Measurements from ENCODE around the gene ALK. TPM values are rescaled to one million over a fixed set of nuclear protein-coding genes. Genes with fewer than 3 reads are reported as not detected.

ALK gene
- total RNA-seq, 1 donor from 2014 or later, result not detected

GRCh38 chr2:29497375-29497774, 424.0 kb downstream of the ALK start:
- intact Hi-C loops (cut with micrococcal nuclease), result no loop called here

- intact Hi-C loops (cut with micrococcal nuclease), result no loop called here
Measured at GRCh38 chr2:29496198-29496597, 425.2 kb downstream of the ALK start.

GRCh38 chr2:29495536-29496060, 425.8 kb downstream of the ALK start:
- intact Hi-C loops (cut with micrococcal nuclease), result no loop called here

GRCh38 chr2:29495068-29495467, 426.3 kb downstream of the ALK start:
- intact Hi-C loops (cut with micrococcal nuclease), result no loop called here

GRCh38 chr2:29492701-29493100, 428.7 kb downstream of the ALK start:
- intact Hi-C loops (cut with micrococcal nuclease), result no loop called here

- intact Hi-C loops (cut with micrococcal nuclease), result no loop called here
Measured at GRCh38 chr2:29490045-29490444, 431.3 kb downstream of the ALK start.

- intact Hi-C loops (cut with micrococcal nuclease), result no loop called here
Measured at GRCh38 chr2:29489568-29489967, 431.8 kb downstream of the ALK start.

DNA sequence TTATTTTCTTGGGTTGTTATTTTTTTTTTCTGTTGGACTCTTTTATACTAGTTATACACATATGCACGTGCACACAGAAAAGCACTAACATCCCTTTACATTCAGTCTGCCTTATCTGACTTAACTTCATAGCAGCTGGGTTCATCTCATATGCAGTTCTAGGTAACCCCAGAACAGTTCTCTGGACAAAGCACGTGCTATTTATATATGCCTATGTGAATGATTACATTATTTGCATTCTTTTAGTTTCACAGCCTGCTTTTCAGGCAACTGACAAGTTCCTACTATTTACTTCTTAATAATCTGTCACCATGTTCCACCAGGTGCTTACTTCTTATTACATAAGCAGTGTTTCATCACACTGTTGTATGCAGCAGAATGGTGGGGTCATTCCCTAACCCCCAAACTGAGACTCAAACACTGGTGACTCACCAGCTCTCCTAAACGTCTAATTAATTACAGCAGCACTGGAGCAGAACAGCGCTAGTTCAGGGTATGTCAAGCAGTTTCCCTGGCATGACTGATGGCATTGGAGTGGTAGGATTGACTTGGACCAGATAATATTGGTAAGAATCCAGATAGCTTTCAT, 433.3 kb downstream of the ALK start:
- intact Hi-C loops (cut with micrococcal nuclease), result no loop called here

DNA sequence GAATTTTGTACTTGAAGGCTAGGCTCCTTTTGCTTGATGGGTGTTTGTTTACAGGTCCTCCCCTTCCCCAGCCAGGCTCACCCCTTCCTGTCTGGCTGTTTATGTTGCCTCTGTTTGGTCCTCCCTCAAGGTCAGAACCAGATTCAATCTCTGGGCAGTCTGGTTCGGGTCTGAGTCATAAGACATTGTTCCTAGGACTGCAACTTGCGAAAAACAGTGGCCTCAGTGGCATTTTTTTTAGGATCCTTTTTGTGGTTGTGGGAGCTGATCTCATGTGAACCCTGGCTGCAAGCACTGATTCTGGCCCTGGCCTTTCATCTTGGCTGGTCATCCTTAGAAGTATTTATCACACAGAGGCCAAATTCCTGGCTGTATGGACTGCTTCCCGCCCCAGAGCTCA, 435.8 kb downstream of the ALK start:
- intact Hi-C loops (cut with micrococcal nuclease), result no loop called here

DNA sequence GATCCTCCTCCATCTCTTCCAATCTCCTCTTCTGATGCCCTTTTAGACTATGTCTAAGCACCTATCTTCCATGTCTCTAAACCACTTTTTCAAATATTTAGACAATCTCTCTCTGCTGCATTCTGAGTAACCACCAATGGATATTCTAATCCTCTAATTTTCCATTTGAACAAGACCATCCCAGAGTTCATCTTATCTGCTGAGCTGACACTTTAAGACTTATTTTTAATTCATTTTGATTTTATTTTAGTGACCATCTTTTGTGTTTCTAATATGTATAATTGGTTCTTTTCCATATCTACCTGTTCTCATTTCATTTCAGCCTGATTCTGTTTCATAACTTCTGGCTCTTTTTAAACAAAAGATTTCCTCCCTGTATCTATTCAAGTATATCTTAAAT, 436.3 kb downstream of the ALK start:
- intact Hi-C loops (cut with micrococcal nuclease), result no loop called here

DNA sequence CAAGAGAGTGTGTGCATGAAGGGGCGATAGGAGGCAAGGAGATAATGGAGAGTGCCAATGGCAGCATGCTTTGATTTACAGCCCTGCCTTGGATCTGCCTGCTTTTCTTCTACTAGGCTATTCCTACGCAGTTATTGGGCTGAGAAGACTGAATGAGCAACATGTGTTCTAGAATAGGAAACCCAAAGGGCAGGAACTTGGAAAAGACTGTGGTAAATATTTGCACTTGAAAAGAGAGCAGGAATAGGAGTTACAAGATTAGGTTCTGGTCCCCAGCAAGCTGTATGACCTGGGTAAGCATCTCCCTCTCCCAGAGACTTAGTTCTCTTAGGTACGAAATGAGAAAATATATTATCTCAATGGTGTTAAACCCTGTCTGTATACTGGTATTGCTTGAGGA, 438.5 kb downstream of the ALK start:
- intact Hi-C loops (cut with micrococcal nuclease), result no loop called here

DNA sequence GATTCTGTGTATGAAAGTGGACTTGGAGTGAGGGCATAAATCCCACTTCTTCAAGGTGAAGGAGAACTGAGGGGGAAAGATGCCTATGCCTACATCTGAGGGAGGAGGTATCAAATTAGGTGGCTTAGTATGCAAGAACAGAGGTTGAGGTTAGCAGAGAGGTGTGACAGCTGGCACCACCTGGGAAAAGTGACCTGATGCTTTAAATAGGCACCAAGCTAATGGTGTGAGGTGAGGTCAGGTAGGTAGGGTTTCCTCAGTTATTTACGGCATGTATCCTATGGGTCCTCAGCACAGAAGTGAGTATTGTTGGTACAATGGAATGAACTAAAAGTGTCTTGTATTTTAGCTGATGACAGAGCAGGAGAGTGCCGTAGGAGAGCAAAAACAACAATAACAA, 439.0 kb downstream of the ALK start:
- intact Hi-C loops (cut with micrococcal nuclease), result no loop called here

DNA sequence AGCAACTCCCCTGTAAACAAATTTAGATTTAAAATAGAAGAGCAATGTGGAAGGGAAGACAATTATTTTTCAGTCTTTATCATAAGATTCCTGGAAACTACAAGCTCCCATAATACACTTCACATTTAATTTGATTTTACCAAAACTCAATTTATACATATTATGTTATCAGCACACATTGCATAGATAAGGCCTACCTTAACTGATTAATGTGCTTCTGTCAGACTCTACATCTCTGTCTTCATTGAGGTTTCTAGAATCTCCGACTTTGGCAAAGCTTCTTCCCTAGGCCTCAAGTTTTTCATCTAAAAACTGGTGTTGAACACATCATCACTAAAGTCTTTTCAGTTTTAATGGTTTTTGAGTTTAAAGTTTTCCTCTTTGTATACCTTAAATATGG, 440.1 kb downstream of the ALK start:
- intact Hi-C loops (cut with micrococcal nuclease), result no loop called here

DNA sequence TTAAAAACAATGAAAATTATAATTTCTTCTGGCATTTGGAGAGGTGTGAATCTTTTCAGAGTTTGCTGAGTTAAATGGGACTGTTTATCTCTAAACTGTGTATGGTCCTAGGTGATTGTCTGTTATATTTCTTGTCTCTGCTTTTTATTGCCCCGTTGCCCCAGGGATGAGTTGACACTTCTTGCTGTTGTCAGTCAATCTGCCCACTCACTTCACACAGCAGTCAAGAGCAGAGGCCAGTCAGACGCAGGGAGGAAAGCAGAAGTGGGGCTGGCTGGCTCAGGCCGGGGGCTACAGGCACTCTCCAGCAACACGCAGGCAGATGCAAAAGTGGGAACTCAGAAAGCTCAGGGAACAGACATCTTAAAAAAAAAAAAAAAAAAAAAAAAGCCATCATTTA, 441.0 kb downstream of the ALK start:
- intact Hi-C loops (cut with micrococcal nuclease), result no loop called here

- intact Hi-C loops (cut with micrococcal nuclease), result no loop called here
Measured at GRCh38 chr2:29479401-29479800, 442.0 kb downstream of the ALK start.

GRCh38 chr2:29478641-29479040, 442.7 kb downstream of the ALK start:
- intact Hi-C loops (cut with micrococcal nuclease), result no loop called here

GRCh38 chr2:29477186-29477585, 444.2 kb downstream of the ALK start:
- intact Hi-C loops (cut with micrococcal nuclease), result no loop called here

DNA sequence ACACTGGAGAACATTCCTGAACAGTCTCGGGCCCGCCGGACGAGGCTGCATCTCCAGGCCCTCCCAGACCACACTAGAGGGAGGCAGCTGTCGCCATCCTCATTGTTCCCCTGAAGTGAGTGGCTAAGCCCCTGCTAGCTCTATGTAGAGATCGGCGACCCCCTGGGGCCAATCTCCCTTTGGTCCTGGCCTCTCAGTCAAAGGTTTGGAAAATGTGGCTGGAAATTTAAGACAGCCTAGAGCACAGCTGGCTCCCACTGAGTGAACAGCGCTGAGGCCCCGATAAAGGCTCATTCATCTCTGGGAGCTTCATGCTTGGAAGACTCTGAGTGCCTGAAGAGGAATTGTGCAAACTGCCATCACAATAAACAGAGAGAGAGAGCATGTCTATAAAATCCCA, 445.9 kb downstream of the ALK start:
- intact Hi-C loops (cut with micrococcal nuclease), result no loop called here

- intact Hi-C loops (cut with micrococcal nuclease), result no loop called here
Measured at GRCh38 chr2:29469961-29470360, 451.4 kb downstream of the ALK start.

GRCh38 chr2:29469516-29469915, 451.9 kb downstream of the ALK start:
- intact Hi-C loops (cut with micrococcal nuclease), result no loop called here

DNA sequence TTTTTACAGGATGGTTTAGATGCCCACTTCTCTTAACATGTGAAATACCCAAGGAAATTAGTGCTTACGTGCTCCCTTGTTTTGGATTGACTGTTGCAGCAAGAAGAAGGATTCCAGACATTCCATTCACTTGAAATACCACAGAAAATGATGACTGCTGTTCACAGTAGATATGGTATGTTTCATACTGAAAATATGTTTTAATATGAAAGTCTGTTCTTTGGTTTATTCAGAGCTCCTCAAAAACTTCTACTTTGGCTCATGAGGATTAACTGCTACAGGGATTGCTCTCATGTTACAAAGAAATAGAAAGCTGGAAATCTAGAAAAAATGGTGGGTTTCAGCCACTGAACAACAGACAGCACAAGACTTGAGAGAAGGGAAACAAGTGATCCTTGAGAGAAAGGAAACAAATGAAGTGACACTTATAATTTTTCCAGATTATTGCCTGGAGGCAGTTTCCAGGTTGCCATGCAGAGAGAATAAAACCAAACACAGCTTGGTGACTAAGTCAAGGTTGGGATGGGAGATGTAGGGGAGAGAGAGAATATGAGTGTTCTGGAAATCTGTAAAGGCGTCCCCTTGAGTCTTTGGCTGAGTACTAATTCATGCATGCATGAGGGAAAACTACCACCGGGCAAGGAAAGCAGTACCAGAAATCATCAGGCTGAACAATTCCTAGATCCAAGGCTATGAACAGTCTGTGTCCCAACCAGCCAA, 458.0 kb downstream of the ALK start:
- intact Hi-C loops (cut with micrococcal nuclease), result no loop called here

GRCh38 chr2:29462293-29462692, 459.1 kb downstream of the ALK start:
- intact Hi-C loops (cut with micrococcal nuclease), result no loop called here

DNA sequence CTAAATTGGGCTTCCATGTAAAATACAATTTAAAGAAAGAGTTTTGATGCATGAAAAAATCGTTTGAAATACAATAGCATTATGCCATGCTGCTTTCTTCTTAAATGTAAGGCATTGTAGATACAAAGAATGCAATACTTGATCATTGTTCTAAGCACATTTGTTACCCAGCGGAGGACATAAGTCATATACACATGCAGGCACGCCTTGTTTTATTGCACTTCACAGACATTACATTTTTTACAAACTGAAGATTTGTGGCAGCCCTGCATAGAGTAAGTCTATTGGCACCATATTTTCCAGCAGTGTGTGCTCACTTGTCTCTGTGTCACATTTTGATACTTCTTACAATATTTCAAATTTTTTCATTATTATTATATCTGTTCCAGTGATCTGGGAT, 461.2 kb downstream of the ALK start:
- intact Hi-C loops (cut with micrococcal nuclease), result no loop called here
